ENCODE data around the gene CASP12.

DNA sequence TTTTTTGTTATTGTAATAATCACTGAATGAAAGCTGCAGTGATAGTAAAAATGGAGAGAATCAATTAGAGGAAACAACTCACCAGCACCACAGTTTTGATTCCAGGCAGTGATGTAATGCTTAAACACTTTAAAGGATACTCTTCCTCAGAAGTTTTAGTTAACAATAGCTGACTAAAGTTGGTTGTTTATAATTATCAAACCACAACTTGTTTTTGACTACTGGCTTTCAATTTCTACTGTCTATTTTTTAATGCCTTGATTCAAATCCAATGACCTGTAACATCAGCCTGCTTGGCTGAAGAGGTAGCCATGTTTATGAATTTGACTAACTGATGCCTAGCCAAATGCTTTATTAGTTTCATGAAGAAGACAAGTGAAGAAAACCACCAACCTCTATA lies 18.2 kb upstream of the CASP12 start:
- TF ChIP-seq, protein P1, sequence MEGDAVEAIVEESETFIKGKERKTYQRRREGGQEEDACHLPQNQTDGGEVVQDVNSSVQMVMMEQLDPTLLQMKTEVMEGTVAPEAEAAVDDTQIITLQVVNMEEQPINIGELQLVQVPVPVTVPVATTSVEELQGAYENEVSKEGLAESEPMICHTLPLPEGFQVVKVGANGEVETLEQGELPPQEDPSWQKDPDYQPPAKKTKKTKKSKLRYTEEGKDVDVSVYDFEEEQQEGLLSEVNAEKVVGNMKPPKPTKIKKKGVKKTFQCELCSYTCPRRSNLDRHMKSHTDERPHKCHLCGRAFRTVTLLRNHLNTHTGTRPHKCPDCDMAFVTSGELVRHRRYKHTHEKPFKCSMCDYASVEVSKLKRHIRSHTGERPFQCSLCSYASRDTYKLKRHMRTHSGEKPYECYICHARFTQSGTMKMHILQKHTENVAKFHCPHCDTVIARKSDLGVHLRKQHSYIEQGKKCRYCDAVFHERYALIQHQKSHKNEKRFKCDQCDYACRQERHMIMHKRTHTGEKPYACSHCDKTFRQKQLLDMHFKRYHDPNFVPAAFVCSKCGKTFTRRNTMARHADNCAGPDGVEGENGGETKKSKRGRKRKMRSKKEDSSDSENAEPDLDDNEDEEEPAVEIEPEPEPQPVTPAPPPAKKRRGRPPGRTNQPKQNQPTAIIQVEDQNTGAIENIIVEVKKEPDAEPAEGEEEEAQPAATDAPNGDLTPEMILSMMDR (optimal IDR thresholded peaks at IDR 0.05 in 1 of 3, IDR thresholded peaks at IDR 0.05 in 1 of 3, conservative IDR thresholded peaks at IDR 0.05 in 1 of 3; ENCODE audit: extremely low read depth in 1 of 3, insufficient read depth in 2 of 3, low read length in 3 of 3): no peak
- TF ChIP-seq EZH2 (IDR thresholded peaks at IDR 0.05; ENCODE audit: low read length): no peak

All from keratinocyte (primary cell).